HEK293T (cell line): Measurements from ENCODE around the gene SRI.

Source experiments
- BHLHE40 ChIP-seq: fragments of 450-650 bp; IDR thresholded peaks from 2 replicates; pipeline ENCODE4 v1.6.1; 2016; ENCODE audit warnings: mild to moderate bottlenecking, moderate library complexity, borderline replicate concordance
- ELF4 ChIP-seq: fragments of 450-650 bp; IDR thresholded peaks from 2 replicates; pipeline ENCODE4 v1.6.1; 2017; ENCODE audit warnings: antibody characterized with exemption
- FOXA1 ChIP-seq: fragments of 450-650 bp; IDR thresholded peaks from 2 replicates; pipeline ENCODE4 v1.6.1; 2016; ENCODE audit warnings: mild to moderate bottlenecking
- FOXM1 ChIP-seq: fragments of 450-650 bp; IDR thresholded peaks from 2 replicates; pipeline ENCODE4 v1.6.1; 2017; ENCODE audit warnings: mild to moderate bottlenecking, borderline replicate concordance
- HDGF ChIP-seq: fragments of 450-650 bp; IDR thresholded peaks from 2 replicates; pipeline ENCODE4 v1.6.1; 2017; ENCODE audit warnings: antibody characterized with exemption, borderline replicate concordance
- L3MBTL2 ChIP-seq: fragments of 450-650 bp; conservative IDR thresholded peaks from 2 replicates; pipeline ENCODE4 v1.6.1; 2016; ENCODE audit warnings: mild to moderate bottlenecking
- LEF1 ChIP-seq: fragments of 450-650 bp; IDR thresholded peaks from 2 replicates; pipeline ENCODE4 v1.6.1; 2017; ENCODE audit warnings: mild to moderate bottlenecking, borderline replicate concordance
- NFRKB ChIP-seq: fragments of 450-650 bp; IDR thresholded peaks from 2 replicates; pipeline ENCODE4 v1.6.1; 2016; ENCODE audit warnings: mild to moderate bottlenecking, moderate library complexity
- SUZ12 ChIP-seq: fragments of 450-650 bp; IDR thresholded peaks from 2 replicates; pipeline ENCODE4 v1.6.1; 2016; ENCODE audit warnings: mild to moderate bottlenecking
- ZNF384 ChIP-seq: fragments of 450-650 bp; IDR thresholded peaks from 2 replicates; pipeline ENCODE4 v1.6.1; 2016
- TF ChIP-seq, protein P1 (sequence below): fragments of 450-650 bp; IDR thresholded peaks from 2 replicates; pipeline ENCODE4 v1.6.1; 2016

DNA sequence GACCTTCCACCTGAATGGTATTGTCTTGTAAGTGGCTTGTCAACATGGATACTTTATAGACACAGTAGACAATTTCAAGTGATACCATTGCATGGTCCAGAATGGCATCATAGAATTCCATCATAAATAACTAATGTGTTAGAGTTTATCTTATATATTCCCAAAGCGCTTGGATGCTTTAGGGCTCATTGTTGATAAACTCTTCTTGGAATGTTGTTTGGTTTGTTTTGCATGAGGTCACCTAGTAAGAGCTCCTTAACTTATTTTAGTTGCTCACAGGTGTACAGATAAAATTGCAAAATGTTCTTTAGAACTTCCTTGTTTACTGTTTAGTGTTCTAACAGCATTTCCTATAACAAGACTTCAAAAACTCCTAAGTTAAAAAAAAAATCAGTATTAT, 36.8 kb downstream of the SRI start:
- TF ChIP-seq ELF4 (no peak), NFRKB (no peak), FOXA1 (no peak), FOXM1 (no peak), SUZ12 (no peak), ZNF384 (no peak), L3MBTL2 (no peak), BHLHE40 (no peak), LEF1 (no peak), HDGF (no peak)
- TF ChIP-seq, protein P1, sequence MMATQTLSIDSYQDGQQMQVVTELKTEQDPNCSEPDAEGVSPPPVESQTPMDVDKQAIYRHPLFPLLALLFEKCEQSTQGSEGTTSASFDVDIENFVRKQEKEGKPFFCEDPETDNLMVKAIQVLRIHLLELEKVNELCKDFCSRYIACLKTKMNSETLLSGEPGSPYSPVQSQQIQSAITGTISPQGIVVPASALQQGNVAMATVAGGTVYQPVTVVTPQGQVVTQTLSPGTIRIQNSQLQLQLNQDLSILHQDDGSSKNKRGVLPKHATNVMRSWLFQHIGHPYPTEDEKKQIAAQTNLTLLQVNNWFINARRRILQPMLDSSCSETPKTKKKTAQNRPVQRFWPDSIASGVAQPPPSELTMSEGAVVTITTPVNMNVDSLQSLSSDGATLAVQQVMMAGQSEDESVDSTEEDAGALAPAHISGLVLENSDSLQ, result no peak
